ENCODE results near the gene TFDP1.

Gene TFDP1, protein sequence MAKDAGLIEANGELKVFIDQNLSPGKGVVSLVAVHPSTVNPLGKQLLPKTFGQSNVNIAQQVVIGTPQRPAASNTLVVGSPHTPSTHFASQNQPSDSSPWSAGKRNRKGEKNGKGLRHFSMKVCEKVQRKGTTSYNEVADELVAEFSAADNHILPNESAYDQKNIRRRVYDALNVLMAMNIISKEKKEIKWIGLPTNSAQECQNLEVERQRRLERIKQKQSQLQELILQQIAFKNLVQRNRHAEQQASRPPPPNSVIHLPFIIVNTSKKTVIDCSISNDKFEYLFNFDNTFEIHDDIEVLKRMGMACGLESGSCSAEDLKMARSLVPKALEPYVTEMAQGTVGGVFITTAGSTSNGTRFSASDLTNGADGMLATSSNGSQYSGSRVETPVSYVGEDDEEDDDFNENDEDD
- total RNA-seq, result 24.2 reads per million, percentile 51 among the genes with 10 or more reads in this experiment

DNA sequence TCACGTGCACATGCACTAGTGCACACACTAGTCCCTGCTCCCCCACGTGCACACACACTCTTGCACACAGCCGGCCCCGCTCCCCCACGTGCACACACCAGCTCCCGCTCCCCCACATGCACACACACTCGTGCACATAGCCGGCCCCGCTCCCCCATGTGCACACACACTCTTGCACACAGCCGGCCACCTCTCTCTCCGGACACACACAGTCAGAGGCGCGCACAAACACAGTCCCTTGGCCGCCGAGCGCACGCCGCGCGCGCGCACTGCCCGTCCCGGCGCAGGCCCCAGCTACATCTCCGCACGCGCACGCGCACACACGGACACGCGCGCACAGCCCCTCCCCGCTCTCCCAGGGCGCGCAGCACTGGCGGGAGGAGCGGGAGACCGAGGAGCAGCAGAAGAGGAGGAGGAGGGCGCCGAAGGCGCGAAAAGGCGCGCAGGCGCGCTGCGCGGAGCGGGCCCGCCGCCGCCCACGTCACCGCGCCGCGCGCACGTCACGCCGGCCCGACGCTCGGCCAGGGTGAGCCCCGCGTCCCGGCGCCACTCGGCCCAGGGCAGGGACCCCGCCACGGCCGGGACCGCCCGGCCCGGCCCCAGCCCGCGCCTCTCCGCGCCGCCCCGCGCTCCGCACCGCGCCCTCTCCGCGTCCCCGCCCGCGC lies at the start of gene TFDP1:
TSS of gene TFDP1 (plus strand) at position 549 of the 665 bp plus-strand sequence. CDS start 1,085 bp downstream, outside the sequence.
- peak; percentile 14 for DNase-seq

DNA sequence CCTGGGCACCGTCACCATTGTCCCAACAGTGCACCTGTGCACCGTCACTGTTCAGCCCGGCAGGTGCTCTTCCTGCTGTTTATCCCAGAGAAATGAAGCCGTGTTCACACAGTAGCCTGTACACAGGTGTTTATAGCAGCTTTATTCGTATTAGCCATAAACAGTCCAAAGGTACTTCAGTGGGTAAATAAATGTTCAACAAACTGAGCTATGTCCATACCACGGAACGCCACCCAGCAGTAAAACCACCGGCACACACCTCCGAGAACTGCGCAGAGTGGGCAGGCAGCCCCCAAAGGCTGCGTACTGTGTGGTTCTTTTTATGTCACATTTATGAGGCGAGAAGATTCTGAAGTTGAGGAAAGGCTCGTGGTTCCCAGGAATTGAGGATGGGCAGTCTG lies 49.2 kb upstream of the TFDP1 start:
- DNase-seq, result no peak

DNA sequence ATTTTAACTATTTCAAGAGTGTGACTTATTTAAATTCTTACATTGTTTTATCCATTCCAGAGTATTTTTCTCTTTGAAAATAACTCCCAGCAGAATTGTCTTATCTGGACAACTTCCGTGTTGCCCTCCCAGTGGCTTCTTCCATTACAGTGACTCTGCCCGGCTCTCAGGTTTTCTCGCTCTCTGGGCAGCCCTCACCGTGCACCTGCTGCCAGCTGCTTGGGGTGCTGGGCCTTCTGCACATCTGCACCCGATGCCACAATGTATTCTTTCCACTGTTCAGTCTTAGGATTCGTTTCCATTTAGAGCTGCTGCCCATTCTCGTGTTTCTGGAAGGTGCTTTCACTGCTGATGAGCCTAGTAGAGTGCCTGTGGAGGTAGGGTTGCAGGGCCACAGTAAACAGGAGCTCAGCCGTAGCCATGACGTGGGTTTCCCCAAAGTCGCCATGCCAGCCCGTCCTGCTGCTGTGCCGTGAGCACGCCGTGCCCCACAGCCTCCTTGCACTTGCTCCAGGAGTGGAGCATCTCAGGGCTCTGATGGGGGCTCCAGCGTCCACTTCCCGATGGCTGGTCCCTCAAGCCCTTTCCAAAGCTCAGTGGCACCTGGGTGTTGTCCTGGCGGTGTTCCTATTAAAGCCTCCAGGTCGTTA lies 48.0 kb upstream of the TFDP1 start:
- no peak for DNase-seq

DNA sequence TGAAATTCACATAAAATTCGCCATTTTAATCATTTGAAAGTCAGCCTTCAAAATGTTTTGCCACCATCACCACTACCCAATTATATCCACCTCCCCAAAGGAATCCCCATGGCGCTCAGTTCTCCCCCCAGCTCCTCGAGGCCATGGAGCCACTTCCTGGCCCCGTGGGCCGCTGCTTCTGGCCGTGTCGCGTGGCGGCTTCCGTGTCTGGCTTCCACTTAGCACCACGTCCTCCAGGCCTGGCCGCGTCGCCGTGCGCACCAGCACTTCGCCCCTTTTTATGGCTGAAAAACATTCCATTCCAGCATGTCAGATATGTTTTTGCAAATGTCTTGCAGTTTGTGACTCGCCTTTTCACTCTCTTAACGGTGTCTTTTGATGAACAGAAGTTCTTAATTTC lies 47.3 kb upstream of the TFDP1 start:
- no peak for DNase-seq

DNA sequence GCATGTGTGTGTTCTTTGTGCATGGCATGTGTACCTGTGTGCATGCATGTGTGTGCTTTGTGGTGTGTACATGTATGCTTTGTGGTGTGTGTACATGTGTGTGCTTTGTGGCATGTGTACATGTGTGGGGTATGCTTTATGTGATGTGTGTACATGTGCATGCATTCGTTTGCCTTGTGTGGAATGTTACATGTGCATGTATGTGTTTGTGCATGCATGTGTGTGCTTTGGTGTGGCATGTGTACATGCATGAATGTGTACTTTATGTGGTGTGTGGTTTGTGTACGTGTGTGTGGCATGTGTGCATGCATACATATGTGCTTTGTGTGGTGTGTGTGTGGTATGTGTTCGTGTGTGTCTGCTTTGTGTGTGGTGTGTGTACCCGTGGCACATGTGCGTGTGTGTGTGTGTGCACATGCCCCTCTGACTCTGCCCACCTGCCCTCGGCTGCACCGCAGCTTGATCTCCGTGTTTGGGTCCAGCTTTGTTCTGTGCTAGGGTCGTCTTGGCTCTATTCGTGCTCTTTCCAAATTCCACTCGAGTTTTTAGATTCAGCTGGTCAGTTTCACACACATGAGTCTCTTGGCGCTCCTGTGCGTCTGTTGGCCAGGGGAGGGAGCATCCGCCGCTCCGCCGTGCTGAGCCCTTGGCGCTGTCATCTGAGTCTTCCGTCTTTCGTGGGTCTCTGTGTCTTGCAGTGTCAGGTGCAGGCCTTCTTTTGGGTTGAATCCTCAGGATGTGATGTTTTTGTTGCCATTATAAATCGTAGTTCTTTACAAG lies 46.5 kb upstream of the TFDP1 start:
- DNase-seq, result no peak

DNA sequence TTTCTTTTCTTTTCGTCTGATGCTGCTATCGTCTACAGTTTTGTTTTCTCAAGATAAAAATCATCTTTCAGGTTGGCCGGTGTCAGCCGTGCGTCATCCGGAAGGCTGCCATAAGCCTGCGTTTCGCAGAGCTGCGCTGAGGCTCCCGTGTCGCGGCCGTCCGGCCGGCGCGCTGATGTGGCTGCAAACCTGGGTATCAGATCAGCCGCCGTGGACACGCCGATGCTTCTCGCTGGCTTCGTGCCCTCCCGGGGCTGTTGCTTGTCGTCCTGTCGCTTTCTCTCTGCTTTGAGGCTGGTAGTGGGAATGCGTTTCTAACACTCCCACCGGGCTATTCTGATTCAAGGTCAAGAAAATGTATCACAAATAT lies 45.9 kb upstream of the TFDP1 start:
- DNase-seq, result no peak

DNA sequence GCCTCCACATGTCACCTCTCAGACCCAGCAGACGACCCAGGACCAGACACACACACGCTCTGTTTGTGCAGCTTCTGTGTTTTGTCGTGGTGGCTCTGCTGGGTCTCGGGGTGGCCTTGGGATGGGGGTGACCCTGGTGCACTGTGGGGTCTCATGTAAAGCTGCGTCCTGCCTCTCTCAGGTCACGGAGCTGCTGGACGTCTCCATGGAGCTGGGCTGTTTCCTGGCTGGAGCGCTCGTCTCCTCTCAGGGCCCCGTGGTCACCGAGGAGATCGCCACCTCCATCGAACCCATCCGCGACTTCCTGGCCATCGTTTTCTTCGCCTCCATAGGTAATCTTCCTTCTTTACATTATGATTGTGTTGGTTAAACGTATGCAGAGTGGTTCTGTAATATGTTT lies 45.4 kb upstream of the TFDP1 start:
- no peak for DNase-seq

DNA sequence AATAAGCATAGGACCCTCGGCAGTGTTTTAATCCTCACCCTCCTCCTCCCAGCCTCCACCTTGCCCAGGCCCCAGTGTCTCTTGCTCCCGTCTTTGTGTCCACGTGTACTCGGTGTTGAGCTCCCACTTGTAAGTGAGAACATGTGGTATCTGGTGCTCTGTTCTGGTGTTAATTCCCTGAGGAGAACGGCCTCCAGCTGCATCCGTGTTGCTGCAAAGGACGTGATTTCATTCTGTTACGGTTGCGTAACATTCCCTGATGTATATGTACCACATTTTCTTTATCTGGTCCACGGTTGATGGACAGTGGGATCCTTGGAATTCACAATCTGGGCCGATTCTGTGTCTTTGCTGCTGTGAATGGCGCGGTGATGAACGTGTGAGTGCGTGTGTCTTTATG lies 44.7 kb upstream of the TFDP1 start:
- no peak for DNase-seq

DNA sequence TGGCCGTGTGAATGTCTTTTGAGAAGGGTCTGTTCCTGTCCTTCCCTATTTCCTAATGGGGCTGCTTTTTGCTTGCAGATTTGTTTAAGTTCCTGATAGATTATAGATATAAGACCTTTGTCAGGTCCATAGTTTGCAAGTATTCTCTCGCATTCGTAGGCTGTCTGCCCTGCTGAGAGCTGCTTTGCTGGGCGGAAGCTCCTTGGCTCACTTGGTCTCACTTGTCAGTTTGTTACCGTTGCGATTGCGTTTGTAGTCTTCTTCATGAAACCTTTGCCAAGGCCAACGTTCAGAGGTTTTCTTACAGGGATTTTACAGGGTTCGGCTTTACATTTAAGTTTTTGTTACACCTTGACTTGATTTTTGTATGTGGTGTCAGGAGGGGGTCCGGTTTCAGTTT lies 44.0 kb upstream of the TFDP1 start:
- no peak for DNase-seq

DNA sequence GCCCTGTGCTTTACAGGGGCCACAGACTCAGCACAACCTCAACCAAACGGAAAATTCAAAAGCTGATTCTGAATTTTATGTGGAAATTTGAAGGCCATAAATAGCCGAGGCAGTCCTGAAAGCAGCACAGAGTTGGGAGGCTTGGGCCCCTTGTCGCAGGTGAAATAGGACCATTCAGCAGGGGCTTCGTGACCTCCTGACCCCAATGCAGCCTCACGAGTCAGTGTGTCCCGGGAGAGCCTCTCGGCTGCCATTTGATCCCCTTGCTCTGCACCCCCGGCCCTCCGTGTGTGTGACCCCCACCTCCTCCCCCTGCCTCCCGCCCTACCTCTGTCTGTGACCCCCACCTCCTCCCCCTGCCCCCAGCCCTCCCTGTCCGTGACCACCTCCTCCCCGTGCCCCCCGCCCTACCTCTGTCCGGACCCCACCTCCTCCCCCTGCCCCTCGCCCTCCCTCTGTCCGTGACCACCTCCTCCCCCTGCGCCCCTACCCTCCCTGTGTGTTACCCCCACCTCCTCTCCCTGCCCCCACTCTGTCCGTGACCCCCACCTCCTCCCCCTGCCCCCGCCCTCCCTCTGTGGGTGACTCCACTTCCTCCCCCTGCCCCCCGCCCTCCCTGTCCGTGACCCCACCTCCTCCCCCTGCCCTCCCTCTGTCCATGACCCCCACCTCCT lies 41.7 kb upstream of the TFDP1 start:
- no peak for DNase-seq

DNA sequence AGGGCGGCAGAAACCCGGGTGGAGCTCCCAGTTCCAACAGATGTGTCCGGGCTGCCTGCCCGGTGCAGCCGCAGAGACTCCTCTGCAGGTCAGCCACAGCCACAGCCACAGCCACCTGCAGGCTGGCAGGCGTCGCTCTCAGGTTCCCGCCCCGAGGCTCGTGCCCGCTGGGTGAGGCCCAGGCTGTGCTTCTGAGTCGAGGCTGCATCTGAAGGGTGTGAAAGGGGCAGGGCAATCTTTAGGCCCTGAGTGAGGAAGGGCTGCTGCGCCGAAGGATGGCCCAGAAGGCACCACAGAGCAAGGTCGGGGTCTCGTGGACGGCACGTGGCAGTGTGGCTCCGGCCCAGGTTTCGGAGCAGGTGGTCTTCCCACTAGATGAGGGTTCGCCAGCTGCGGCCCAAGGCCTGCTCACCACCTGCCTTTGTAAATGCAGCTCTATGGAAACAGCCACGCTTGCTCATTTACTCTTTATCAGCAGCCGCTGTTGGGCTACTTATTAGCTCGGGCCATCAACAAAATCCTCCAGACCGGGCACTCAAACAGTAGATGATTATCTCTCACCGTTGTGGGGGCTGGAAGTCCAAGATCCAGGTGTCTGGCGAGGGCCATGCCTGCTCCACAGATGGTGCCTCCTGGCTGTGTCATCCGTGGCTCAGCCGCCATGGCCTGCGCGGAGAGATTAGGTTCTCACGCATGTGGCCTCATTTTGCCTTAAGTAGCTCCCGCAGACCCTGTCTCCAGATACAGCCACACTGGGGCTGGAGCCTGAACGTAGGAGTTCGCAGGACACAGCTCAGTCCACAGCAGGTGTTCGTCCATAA lies 40.3 kb upstream of the TFDP1 start:
- DNase-seq, result no peak

DNA sequence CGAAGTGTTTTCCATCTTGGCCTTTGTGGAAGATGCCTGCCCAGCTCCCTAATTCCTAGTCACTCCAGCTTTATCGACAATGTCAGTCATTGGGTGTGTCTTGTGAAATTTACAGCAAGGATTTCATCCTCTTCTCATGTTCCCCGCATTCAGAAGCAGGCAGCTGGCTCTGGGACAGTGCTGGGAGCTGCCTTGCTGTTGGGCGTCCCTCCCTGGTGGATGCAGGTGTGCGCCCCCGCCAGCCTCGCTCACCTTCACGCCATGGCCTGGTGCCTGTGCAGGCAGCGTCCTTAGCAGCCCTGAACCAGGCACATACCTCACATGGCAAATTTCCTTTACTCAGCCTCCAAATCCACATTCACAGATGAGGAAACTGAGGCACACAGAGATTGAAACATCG lies 39.7 kb upstream of the TFDP1 start:
- no peak for DNase-seq

DNA sequence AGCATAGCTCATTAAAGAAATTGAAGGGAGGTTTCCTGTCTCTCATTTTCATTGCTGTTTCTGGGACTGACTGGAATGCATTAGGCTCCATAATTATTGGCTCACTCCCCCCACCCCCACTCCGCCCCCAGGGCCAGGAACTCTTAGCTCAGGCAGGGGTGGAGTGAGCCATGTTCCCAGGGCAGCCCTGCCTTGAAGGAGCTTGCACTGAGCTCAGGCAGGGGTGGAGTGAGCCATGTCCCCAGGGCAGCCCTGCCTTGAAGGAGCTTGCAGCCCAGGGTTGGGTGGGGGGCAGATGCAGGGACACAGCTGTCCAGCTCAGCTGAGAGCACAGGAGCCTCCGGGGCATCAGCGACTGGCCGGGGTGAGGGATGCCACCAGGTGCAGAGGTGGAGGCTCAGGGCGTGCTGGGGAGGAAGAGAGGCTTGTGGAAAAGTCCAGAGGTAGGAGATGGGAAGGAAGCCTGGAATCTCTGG lies 39.1 kb upstream of the TFDP1 start:
- DNase-seq, result no peak

DNA sequence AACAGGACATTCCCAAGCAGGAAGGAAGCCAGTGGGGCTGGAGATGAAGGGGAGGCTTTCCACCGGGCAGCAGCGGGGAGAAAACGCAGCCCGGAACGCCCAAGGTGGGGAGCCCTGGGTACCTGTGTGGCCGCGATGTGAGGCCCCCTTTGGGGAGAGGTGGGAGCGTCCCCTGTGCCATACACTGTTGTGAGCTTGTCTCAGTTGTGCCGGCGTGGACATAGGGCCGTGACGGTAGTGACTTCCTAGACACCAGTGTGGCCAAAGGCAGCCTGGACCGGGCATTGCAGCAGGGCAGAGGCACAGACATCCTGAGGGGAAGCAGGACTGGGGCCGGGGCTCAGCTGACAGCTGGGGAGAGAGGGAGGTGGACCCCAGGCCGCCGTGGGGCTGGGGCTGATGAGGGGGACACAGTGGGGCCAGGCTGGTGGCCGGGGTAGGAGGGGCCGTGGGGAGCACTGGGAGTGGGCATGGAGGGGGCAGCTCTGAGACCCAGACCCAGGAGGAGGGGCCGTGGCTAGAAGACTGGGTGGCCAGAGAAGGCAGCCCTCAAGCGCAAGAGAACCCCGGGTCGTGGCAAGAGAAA lies 38.5 kb upstream of the TFDP1 start:
- no peak for DNase-seq

DNA sequence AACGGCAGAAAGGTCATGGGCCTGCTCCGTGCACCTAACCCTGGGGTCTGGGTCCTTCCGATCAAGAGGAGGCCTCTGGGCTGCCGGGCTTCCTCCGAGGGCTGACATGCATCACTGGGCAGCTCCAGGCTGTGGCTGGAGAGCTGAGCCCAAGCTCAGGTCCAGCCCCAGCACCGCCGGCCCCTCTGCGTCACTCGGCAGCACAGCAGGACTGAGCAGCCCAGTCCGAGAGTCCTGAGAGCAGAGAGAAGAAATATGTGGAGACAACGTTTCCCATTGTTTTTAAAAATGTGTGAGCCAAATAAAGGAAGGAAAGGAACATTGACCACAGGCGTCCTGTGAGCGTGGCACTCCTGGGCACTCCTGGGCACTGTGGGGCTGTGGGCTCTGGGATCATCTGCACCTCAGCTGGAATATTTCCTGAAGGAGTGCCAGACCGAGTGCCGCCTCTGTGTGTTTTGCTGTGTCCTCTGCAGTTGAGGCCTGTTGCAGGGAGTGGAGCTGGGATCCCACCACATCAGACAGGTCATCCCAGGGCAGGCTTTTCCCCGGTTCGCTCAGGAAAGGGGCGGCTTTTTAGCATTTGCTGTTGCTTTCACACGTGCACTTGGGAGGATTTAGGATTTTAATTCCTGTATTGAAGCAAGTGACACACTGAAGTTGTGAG lies 37.8 kb upstream of the TFDP1 start:
- no peak for DNase-seq

DNA sequence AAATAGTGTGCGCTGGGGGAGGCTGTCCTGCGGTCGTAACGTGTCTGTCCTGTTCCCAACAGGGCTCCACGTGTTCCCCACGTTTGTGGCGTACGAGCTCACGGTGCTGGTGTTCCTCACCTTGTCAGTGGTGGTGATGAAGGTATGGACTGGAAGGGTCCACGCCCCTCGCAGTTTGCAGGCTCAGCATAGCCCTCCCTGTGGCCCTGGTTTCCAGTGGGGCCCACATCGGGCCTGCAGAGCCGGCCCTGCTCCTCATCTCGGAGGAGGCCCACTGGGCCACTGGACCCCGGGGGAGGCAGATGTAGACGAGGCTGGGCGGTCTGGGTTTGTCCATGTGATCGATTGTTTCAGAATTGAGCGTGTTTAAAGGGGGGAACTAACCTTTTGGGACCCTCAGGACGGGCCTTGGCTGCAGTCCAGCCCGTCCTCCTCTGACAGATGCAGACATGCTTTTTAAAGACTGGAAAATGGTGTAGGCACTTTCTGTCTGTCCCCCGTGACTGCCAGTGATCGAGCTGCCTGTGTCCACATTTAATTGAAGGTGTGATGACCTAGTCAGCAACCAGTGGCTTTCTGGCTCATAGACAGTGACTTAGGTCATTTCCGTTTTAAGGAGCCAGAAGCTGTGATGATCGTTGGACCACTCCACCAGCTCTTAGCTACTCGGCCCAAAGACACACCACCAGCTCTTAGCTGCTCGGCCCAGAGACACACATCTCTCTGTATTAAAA lies 37.1 kb upstream of the TFDP1 start:
- no peak for DNase-seq

DNA sequence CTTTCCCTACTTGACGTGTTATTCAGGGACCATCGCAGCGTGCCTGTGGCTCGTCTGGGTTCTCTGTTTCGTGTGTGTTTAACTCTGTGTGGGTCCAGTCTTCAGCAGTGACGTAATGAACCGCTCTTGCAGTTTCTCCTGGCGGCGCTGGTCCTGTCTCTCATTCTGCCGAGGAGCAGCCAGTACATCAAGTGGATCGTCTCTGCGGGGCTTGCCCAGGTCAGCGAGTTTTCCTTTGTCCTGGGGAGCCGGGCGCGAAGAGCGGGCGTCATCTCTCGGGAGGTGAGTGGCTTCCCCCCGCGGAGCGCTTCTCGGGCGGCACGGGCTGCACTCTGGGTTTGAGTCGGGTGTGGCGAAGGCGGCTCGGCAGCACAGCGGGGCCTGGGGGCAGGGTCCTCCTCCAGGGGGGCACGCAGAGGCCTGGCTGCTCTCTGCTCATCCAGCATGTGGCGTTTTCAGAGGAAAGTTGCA lies 36.3 kb upstream of the TFDP1 start:
- DNase-seq, result no peak

DNA sequence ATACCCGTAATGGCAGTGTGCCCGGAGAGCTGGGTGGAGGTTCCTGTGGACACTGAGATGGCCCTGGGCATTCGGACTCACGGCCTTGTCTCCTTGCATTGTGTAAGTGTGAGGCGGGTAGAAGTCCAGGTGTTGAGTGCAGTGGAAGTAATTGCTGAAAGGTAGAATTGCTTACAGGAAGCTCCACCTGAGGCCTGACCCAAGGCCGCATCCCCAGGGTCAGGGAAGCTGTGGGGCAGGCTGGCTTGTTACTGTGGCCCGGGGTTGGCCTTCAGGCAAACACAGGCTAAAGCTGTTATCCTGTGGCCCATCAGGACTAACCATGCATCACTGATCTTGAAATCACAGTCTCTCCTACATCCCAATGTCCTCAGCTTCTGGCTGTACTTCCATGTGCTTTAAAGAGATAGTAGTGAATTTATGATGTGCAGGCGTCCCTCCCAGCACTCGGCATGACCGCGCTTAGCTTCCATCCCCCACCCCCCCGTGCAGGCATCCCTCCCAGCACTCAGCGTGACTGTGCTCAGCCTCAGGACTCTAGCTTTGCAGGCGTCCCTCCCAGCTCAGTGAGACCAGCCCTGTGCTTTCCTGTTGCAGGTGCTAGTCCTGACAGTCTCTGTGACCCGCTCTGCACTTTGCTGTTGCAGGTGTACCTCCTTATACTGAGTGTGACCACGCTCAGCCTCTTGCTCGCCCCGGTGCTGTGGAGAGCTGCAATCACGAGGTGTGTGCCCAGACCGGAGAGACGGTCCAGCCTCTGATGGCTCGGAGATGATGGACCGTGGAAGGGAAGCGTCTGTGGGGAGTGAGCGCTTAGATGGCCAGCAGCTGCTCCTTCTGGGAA lies 35.6 kb upstream of the TFDP1 start:
- no peak for DNase-seq

DNA sequence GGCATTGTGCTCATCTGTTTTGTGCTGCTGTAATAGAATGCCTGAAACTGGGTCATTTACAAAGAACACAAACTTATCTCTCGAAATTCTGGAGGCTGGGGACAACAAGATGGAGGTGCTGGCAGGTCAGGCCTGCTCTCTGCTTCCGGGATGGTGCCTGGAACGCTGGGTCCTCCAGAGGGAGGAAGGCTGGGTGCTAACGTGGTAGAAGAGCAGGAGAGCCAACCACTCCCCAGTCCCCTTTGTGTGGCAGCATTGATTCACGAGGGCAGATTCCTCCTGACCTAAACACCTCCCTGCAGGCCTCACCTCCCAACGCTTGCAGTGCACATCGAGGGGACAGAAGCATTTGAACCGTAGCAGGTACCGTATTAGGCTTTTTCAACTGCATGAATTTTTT lies 34.1 kb upstream of the TFDP1 start:
- no peak for DNase-seq
